Keratinocyte (primary cell): Measurements from ENCODE around the gene C2orf49. TPM values are rescaled to one million over a fixed set of nuclear protein-coding genes. Genes with fewer than 3 reads are reported as not detected.

Source experiments
- DNase-seq: peaks from one replicate; pipeline ENCODE4 v3.0.0-alpha.2; 2011; ENCODE audit warnings: low read depth, missing footprints, low spot score
- FAIRE-seq: peaks from 2 replicates; lab custom pipeline; 2011; peaks lifted over from hg19 to GRCh38; lab: Jason Lieb, UNC
- H2AFZ ChIP-seq: 2 replicates; pipeline ENCODE4 v1.6.0; 2012; ENCODE audit warnings: low read length, control low read depth, inconsistent platforms; ENCODE audit not compliant: control insufficient read depth
- H3K27ac ChIP-seq: 2 replicates; pipeline ENCODE4 v1.5.1; 2011; ENCODE audit warnings: low read length; ENCODE audit not compliant: control insufficient read depth, insufficient read depth
- H3K27me3 ChIP-seq: 3 replicates; pipeline ENCODE4 v1.6.0; 2011; ENCODE audit warnings: low read length; ENCODE audit not compliant: control insufficient read depth, insufficient read depth; ENCODE audit errors: extremely low read depth
- H3K36me3 ChIP-seq, 2 experiments: 2 replicates in 1 of 2; 3 replicates in 1 of 2; pipeline ENCODE4 v1.5.1; 2011; ENCODE audit warnings: low read length in 2 of 2, mild to moderate bottlenecking in 1 of 2; ENCODE audit not compliant: control insufficient read depth in 2 of 2, insufficient read depth in 2 of 2; ENCODE audit errors: extremely low read depth in 1 of 2
- H3K4me1 ChIP-seq: 3 replicates; pipeline ENCODE4 v1.5.1; 2011; ENCODE audit warnings: low read length; ENCODE audit not compliant: control insufficient read depth, insufficient read depth; ENCODE audit errors: extremely low read depth
- H3K4me2 ChIP-seq: 3 replicates; pipeline ENCODE4 v1.6.0; 2011; ENCODE audit warnings: low read depth, low read length; ENCODE audit not compliant: control insufficient read depth, insufficient read depth; ENCODE audit errors: extremely low read depth
- H3K4me3 ChIP-seq, 3 experiments: fragments of 200-600 bp in 1 of 3; sonication (generic) in 1 of 3; 2 replicates in 2 of 3; 3 replicates in 1 of 3; pipeline ENCODE4 v1.5.1; 2011 to 2016; ENCODE audit warnings: low read length in 3 of 3, mild to moderate bottlenecking in 3 of 3, control low read depth in 2 of 3, inconsistent platforms in 1 of 3, low read depth in 1 of 3, mixed read lengths in 1 of 3, mixed run types in 1 of 3, moderate library complexity in 1 of 3; ENCODE audit not compliant: control insufficient read depth in 2 of 3, insufficient read depth in 2 of 3; ENCODE audit errors: extremely low read depth in 1 of 3
- H3K79me2 ChIP-seq: 2 replicates; pipeline ENCODE4 v1.6.0; 2012; ENCODE audit warnings: low read length; ENCODE audit not compliant: control insufficient read depth, insufficient read depth
- H3K9ac ChIP-seq: 3 replicates; pipeline ENCODE4 v1.6.0; 2011; ENCODE audit warnings: low read length; ENCODE audit not compliant: control insufficient read depth, insufficient read depth; ENCODE audit errors: extremely low read depth
- H3K9me1 ChIP-seq: 3 replicates; pipeline ENCODE4 v1.6.0; 2011; ENCODE audit warnings: low read length; ENCODE audit not compliant: control insufficient read depth, insufficient read depth; ENCODE audit errors: extremely low read depth
- H3K9me3 ChIP-seq: 2 replicates; pipeline ENCODE4 v1.5.1; 2012; ENCODE audit warnings: low read depth, low read length; ENCODE audit not compliant: control insufficient read depth
- H4K20me1 ChIP-seq: 3 replicates; pipeline ENCODE4 v1.6.0; 2011; ENCODE audit warnings: low read length; ENCODE audit not compliant: control insufficient read depth, insufficient read depth; ENCODE audit errors: extremely low read depth
- CTCF ChIP-seq, 3 experiments: IDR thresholded peaks in 1 of 3; conservative IDR thresholded peaks in 1 of 3; optimal IDR thresholded peaks in 1 of 3; 2 replicates in 2 of 3; 3 replicates in 1 of 3; pipeline versions ENCODE3 to v1.5.1; 2011; ENCODE audit warnings: low read length in 3 of 3, mild to moderate bottlenecking in 3 of 3, moderate library complexity in 2 of 3, control low read depth in 1 of 3, inconsistent platforms in 1 of 3; ENCODE audit not compliant: insufficient read depth in 2 of 3; ENCODE audit errors: extremely low read depth in 1 of 3
- EZH2 ChIP-seq: IDR thresholded peaks from one replicate; pipeline ENCODE4 v1.6.1; 2012; ENCODE audit warnings: inconsistent platforms, mild to moderate bottlenecking, low read length, moderate library complexity
- dilution Hi-C: fragments of 300-500 bp; cut with MboI; formaldehyde crosslinking; loops from one replicate; pipeline ENCODE4 v1.7.0; 2020; ENCODE audit warnings: low sequenced_read_pairs; ENCODE audit not compliant: extremely low pct_ligation_motif_present
- polyA plus RNA-seq, 5 experiments: library from polyadenylated mRNA; depleted of rRNA in 3 of 5; stranded (reverse) in 3 of 5; stranded (forward) in 1 of 5; unstranded in 1 of 5; fragments of >200 nt; gene quantifications; 1 replicate in 1 of 5; 2 replicates in 3 of 5; 3 replicates in 1 of 5; pipeline versions ENCODE4 v1.2.1 to v1.2.3, GENCODE V29; 2011 to 2012; ENCODE audit warnings: missing spikeins in 2 of 5, low read depth in 1 of 5, low replicate concordance in 1 of 5

The C2orf49 gene
- polyA plus RNA-seq, 1 donor (not counting 4 experiments of a cell fraction or from before 2014, with no cell fraction given) = 19.4 TPM

- peaks cover 27% of the 10 kb centered on the region for H3K4me1 ChIP-seq
- peak; percentile 9 for FAIRE-seq
- no peak for DNase-seq
Measured at GRCh38 chr2:105397025-105397722, 59.8 kb downstream of the C2orf49 start.

GRCh38 chr2:105397953-105398335 lies 60.6 kb downstream of the C2orf49 start:
- DNase-seq (no peak), FAIRE-seq (no peak)
- H3K4me3 ChIP-seq = peak overlapping the region; percentile 66 to 99 (median 99)
- dilution Hi-C loops = no loop called here
- TF ChIP-seq CTCF (optimal IDR thresholded peaks at IDR 0.05 in 1 of 3, IDR thresholded peaks at IDR 0.05 in 1 of 3, conservative IDR thresholded peaks at IDR 0.05 in 1 of 3; ENCODE audit: extremely low read depth in 1 of 3, insufficient read depth in 2 of 3, low read length in 3 of 3) (no peak), EZH2 (no peak)
- H3K4me1 ChIP-seq = peaks cover 26% of the 10 kb centered on the region
- no peaks in the 10 kb centered on the region for H3K27me3 ChIP-seq
- peak overlapping the region; percentile 97 for H3K27ac ChIP-seq
- no peaks in the 10 kb centered on the region for H3K9me3 ChIP-seq
- H3K36me3 ChIP-seq = peaks cover 14 to 28% of the 10 kb centered on the region in 2 experiments
- H3K79me2 ChIP-seq = peaks cover 51% of the 10 kb centered on the region
- H2AFZ ChIP-seq = no peak overlapping the region
- H3K9me1 ChIP-seq = peaks cover 9% of the 10 kb centered on the region
- peak overlapping the region; percentile 89 for H3K4me2 ChIP-seq
- H3K9ac ChIP-seq = peak overlapping the region; percentile 98
- peaks cover 21% of the 10 kb centered on the region for H4K20me1 ChIP-seq

More at GRCh38 chr2:105397025-105397722, 59.8 kb downstream of the C2orf49 start:
- Histone ChIP-seq H3K4me2 (peak overlapping the region; percentile 89), H3K79me2 (peaks cover 59% of the 10 kb centered on the region), H3K36me3 (peaks cover 14 to 31% of the 10 kb centered on the region in 2 experiments), H4K20me1 (peaks cover 23% of the 10 kb centered on the region), H3K4me3 (peak overlapping the region; percentile 66 to 99 (median 99)), H3K27ac (peak overlapping the region; percentile 97), H3K9me1 (peaks cover 9% of the 10 kb centered on the region), H3K9ac (peak overlapping the region; percentile 98), H2AFZ (no peak overlapping the region), H3K27me3 (no peaks in the 10 kb centered on the region), H3K9me3 (no peaks in the 10 kb centered on the region)
- no peak for TF ChIP-seq EZH2
- no peak for TF ChIP-seq CTCF (optimal IDR thresholded peaks at IDR 0.05 in 1 of 3, IDR thresholded peaks at IDR 0.05 in 1 of 3, conservative IDR thresholded peaks at IDR 0.05 in 1 of 3; ENCODE audit: extremely low read depth in 1 of 3, insufficient read depth in 2 of 3, low read length in 3 of 3)
- dilution Hi-C loops = no loop called here
